Measurements from ENCODE around the gene COL5A1.
A peak's percentile ranks its signal among the peaks of the same experiment; 100 is the strongest.
"Not testable (repeated sequence)": the region's sequence is repeated elsewhere in the genome, so short reads cannot be mapped to it uniquely, and the experiment has no call there.

The COL5A1 gene

DNA sequence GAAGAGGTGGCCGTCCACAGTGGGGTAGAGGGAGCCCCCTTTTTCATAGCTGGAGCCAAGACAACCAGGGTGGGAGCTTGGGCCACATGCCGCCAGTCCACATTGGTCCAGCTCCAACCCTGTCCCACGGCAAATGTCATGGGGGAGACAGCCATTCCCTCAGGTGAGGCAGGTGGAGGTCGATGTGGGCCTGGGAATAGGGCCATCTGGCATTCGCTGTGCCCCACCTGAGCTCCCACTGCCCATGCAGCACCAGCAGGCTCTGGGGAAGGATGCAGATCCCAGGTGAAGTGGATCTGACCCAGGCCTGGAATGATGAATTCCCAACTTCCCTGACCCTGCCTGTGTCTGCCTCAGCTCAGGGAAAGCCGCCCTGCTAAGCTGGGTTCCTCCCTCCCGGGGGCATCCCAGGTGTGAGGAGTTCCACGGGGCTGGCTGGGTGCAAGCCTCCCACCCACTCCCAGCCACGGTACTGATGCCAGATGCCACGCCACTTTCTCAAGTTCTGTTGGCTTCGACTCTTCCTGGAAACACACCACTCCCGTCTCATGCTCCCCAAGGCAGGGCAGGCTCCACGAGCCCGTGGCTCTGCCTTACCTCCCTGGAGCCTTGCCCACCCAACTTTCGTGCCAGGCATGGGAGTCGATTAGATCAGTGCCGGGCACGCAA lies 213.8 kb downstream of the COL5A1 start:
- no peak for DNase-seq (ENCODE audit: low read depth in 2 of 2)

- no peak for DNase-seq (ENCODE audit: low read depth in 2 of 2)
Observed at GRCh38 chr9:134855900-134856377, 214.3 kb downstream of the COL5A1 start.

DNA sequence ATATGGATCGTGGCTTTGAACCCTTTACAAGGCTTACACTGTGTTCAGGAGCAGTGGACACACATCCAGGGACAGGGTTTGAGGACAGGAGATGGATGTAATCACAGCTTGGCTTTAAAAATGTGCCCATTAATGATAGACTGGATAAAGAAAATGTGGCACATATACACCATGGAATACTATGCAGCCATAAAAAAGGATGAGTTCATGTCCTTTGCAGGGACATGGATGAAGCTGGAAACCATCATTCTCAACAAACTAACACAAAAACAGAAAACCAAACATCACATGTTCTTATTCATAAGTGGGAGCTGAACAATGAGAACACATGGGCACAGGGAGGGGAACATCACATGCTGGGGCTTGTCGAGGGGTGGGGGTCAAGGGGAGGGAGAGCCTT lies 215.8 kb downstream of the COL5A1 start:
- not testable (repeated sequence) for DNase-seq (ENCODE audit: low read depth in 2 of 2)

DNA sequence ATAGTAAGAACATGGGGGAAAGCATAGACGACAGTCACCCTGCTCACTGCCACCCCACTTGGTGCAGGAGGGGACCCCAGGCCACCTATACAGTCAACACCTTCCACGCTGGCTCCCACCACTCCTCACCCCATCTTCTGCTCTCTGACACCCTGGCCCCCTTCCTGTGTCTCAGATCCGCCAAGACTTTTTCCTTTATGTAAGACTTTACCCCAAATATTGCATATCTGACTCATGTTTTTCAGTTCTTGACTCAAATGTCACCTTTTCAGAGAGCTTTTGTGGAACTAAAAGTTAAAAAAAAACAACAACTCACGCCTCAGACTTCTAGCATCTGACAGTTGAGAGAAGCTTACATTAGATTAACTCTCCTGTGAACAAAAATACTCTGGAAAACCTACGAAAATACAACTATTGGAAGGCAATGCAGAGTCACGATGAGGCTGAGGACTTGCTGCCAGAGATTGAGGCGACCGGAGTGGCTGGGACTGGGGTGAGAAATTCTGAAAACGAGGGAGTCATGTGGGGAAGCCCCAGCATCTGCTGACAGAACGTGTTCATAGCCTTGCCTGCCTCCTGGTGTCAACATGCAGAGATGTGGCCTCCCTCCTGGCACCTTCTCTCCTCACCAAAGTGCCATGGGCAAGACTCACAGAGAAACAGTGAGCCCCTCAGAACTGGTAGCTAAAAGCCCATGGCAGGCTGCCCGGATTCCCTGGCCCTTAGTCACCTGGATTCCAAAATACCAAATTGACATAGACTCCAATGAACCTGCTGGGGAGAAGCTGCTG lies 216.6 kb downstream of the COL5A1 start:
- peak; percentile 29 to 56 for DNase-seq (ENCODE audit: low read depth in 2 of 2)

GRCh38 chr9:134860510-134860909 lies 218.9 kb downstream of the COL5A1 start:
- no peak for DNase-seq (ENCODE audit: low read depth in 2 of 2)

- DNase-seq (ENCODE audit: low read depth in 2 of 2), result no peak
Observed at GRCh38 chr9:134861595-134862334, 220.2 kb downstream of the COL5A1 start.

DNA sequence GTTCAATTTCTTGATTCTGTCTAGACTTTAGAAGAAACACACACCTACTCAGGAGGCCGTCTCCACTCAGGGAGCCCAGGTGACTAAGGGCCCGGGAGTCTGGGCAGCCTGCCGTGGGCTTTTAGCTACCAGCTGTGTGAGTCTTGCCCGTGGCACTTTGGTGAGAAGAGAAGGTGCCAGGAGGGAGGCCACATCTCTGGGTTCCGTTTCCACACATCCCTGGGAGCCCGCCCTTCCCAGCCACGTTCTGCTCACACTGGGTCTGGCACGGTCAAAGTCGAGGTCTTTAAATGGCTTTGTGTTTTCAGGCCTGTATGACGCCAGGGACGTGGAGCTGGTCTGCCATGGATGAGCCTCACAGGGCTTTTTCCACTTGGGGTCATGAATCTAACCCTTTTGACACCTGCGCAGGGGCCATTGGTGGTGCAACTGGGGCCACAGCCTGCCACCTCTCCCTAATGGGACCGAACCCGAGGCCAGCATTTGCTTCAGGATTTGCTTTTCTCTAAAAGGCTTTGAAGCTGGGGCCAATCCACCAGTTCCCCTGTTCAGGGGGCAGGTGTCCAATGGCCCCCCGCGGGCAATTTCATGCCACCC lies 221.8 kb downstream of the COL5A1 start:
- no peak for DNase-seq (ENCODE audit: low read depth in 2 of 2)

DNA sequence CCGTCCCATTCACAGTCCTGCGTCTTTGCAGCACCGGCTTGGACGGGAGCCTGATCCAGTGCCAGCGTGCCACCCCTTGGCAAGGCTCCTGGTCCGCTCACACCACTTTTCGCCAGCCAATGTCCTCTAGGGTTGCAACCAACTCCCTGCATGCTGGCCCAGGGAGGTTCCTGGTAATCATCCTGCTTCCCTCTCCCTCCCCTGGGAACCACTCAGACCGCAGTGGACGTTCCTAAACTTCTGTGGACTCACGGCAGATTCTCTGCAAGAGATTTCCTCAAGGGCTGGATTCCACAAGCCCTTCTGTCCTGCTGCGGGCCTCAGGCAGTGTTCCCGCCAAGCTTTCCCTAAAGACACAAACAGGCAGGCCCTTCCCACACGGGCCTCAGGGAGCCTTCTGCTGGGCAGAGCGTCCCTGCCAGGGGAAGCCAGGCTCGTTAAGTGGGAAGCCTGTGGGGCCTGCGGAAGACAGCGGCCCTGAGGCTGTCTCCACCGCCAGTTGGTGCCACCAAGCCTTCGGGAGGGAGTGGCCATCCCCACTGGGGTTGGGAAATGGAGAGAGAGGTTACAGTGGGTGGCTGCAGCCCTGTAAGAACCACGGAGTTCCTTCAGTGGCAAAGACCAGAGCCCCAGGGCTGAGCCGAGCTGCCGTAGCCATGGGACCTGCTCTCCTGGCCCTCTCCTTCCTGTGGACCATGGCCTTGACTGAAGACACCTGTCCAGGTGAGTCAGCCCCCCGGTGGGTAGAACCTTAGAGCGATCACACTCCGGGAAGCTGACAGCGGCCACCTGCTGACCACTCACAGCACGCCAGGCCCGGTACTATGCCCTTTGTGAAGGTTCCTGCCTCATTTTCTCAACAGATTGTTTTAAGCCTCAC lies 222.6 kb downstream of the COL5A1 start:
- no peak for DNase-seq (ENCODE audit: low read depth in 2 of 2)

- no peak for DNase-seq (ENCODE audit: low read depth in 2 of 2)
Observed at GRCh38 chr9:134864821-134865190, 223.2 kb downstream of the COL5A1 start.

DNA sequence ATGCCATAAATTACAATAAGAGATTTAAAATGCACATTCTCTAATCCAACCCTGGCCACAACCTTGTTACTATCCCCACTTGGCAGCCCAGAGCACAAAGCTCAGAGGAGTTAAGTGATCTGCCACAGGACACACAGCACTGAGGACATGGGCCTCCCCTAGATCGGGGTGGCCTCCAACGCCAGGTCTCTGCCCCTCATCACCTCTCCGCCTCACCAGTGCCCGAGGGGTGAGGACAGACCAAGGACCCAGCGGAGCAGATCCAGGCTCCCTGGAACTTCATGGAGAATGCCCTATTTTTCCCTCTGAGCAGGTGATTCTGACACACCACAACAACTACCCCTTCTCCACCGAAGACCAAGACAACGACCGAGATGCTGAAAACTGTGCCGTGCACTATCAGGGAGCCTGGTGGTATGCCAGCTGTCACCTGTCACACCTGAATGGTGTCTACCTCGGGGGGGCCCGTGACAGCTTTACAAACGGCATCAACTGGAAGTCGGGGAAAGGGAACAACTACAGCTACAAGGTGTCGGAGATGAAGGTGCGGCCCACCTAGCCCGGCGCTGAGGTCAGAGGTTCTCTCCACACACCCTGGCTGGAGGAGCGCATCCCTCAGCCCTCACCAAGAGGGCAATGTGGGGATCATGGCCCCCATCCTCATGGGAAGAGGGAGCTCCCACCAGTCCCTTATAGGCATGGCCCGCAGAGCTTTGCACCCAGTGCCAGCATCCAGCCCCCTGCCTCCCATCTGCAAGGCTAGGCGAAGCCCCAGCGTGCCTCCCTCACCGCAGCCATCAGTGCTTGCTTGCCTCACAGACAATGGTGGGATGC lies 226.5 kb downstream of the COL5A1 start:
- DNase-seq (ENCODE audit: low read depth in 2 of 2), result no peak

GRCh38 chr9:134868751-134869553 lies 227.3 kb downstream of the COL5A1 start:
- DNase-seq (ENCODE audit: low read depth in 2 of 2), result no peak

GRCh38 chr9:134869554-134870300 lies 228.1 kb downstream of the COL5A1 start:
- DNase-seq (ENCODE audit: low read depth in 2 of 2), result no peak

- no peak for DNase-seq (ENCODE audit: low read depth in 2 of 2)
Observed at GRCh38 chr9:134870301-134870694, 228.7 kb downstream of the COL5A1 start.

- DNase-seq (ENCODE audit: low read depth in 2 of 2), result no peak
Observed at GRCh38 chr9:134870746-134871662, 229.4 kb downstream of the COL5A1 start.

GRCh38 chr9:134871697-134872340 lies 230.2 kb downstream of the COL5A1 start:
- DNase-seq (ENCODE audit: low read depth in 2 of 2), result no peak

DNA sequence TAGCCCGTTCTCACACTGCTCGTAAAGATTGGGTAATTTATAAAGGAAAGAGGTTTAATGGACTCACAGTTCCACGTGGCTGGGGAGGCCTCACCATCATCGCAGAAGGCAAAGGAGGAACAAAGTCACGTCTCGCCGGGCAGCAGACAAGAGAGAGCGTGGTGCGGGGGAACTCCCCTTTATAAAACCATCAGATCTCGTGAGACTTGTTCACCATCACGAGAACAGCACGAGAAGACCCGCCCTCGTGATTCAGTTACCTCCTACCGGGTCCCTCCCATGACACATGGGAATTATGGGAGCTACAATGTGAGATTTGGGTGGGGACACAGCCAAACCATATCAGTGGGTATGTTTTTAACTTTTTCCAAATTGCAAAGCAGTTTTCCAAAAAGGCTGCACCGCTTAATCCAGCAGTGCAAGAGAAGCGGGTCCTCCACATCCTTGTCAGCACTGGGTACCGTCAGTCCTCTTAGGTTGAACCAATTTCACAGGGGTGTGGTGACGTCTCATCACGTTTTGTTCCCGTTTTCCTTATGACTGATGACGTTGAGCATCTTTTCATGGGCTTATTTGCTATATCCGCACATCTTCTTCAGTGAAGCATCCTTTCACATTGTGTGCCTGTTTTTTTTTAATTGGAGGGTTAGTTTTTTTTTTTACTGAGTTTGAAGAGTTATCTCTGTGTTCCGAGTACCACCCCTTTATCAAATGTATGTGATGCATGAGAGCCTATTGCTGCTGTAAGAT lies 231.1 kb downstream of the COL5A1 start:
- DNase-seq (ENCODE audit: low read depth in 2 of 2), result no peak
